ENCODE measurements around the gene MIPOL1. TPM values are rescaled to one million over a fixed set of nuclear protein-coding genes. Genes with fewer than 3 reads are reported as not detected.
A peak's percentile ranks its signal among the peaks of the same experiment; 100 is the strongest.
"Not testable (repeated sequence)": the region's sequence is repeated elsewhere in the genome, so short reads cannot be mapped to it uniquely, and the experiment has no call there.

MIPOL1 gene
- total RNA-seq, 1 donor, result 14.7 TPM

DNA sequence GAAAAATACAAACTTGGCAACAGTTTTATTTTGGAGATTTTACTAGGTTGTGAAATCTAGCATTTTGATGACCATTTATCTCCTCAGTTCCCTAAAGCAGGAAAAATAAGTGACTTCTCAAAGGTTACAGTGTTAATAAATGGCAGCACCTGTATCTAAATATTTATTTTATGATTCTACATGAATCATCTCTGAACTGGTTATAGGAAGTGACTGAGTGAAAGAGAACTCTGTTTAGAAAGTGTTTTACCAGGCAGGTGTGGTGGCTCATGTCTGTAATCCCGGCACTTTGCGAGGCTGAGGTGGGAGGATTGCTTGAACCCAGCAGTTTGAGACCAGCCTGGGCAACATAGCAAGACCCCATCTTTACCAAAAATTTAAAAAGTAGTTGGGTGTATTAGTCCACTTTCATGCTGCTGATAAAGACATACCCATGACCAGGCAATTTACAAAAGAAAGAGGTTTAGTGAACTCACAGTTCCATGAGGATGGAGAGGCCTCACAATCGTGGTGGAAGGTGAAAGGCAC is 26.3 kb downstream of the MIPOL1 start:
- no peak overlapping the region for H3K4me3 ChIP-seq (ENCODE audit: low read depth, low read length)
- peak; percentile 8 for DNase-seq (ENCODE audit: low read depth)
- TF ChIP-seq, protein P1, sequence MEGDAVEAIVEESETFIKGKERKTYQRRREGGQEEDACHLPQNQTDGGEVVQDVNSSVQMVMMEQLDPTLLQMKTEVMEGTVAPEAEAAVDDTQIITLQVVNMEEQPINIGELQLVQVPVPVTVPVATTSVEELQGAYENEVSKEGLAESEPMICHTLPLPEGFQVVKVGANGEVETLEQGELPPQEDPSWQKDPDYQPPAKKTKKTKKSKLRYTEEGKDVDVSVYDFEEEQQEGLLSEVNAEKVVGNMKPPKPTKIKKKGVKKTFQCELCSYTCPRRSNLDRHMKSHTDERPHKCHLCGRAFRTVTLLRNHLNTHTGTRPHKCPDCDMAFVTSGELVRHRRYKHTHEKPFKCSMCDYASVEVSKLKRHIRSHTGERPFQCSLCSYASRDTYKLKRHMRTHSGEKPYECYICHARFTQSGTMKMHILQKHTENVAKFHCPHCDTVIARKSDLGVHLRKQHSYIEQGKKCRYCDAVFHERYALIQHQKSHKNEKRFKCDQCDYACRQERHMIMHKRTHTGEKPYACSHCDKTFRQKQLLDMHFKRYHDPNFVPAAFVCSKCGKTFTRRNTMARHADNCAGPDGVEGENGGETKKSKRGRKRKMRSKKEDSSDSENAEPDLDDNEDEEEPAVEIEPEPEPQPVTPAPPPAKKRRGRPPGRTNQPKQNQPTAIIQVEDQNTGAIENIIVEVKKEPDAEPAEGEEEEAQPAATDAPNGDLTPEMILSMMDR (IDR thresholded peaks at IDR 0.05; ENCODE audit: insufficient read depth, low read depth, low read length), result no peak

GRCh38 chr14:37225668-37226067 is 27.9 kb downstream of the MIPOL1 start:
- DNase-seq (ENCODE audit: low read depth), result not testable (repeated sequence)

GRCh38 chr14:37230551-37231194 is 32.9 kb downstream of the MIPOL1 start:
- peak; percentile 76 for DNase-seq (ENCODE audit: low read depth)
- H3K4me3 ChIP-seq (ENCODE audit: low read depth, low read length), result no peak overlapping the region
- TF ChIP-seq, protein P1 (IDR thresholded peaks at IDR 0.05; ENCODE audit: insufficient read depth, low read depth, low read length), result peak; percentile 68

More at GRCh38 chr14:37225668-37226067, 27.9 kb downstream of the MIPOL1 start:
- H3K4me3 ChIP-seq (ENCODE audit: low read depth, low read length), result not testable (repeated sequence)

- TF ChIP-seq, protein P1 (IDR thresholded peaks at IDR 0.05; ENCODE audit: insufficient read depth, low read depth, low read length), result peak; percentile 65
- peak; percentile 34 for DNase-seq (ENCODE audit: low read depth)
- no peak overlapping the region for H3K4me3 ChIP-seq (ENCODE audit: low read depth, low read length)
These were observed 35.3 kb downstream of the MIPOL1 start for GRCh38 chr14:37232907-37233481.

DNA sequence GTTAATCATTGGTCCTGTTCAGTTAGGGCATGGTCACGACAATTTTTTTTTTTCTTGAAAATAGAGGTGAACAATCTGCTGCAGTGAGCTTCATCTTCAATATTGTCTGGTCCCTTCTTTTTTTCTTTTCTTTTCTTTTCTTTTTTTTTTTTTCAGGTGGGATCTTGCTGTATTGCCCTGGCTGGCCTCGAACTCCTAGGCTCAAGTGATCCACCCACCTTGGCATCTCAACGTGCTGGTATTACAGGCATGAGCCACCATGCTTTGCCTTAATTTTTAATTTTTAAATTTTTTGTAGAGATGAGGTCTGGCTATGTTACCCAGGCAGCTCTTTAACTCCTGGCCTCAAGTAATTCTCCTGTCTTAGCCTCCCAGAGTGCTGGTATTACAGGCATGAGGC is 36.5 kb downstream of the MIPOL1 start:
- no peak for DNase-seq (ENCODE audit: low read depth)
- TF ChIP-seq, protein P1 (IDR thresholded peaks at IDR 0.05; ENCODE audit: insufficient read depth, low read depth, low read length), result no peak
- H3K4me3 ChIP-seq (ENCODE audit: low read depth, low read length), result no peak overlapping the region

DNA sequence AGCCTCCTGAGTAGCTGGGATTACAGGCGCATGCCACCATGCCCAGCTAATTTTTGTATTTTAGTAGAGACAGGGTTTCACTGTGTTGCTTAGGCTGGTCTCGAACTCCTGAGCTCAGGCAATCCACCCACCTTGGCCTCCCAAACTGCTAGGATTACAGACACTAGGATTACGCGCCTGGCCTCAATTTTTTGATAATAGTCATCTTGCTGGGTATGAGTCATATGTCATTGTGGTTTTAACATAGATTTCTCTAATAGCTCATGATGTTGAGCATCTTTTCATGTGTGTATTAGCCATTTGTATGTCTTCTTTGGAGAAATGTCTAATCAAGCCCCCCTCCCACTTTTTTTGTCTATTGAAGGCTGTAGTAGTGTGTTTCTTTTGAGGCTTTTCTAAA is 38.3 kb downstream of the MIPOL1 start:
- peak; percentile 21 for DNase-seq (ENCODE audit: low read depth)
- not testable (repeated sequence) for H3K4me3 ChIP-seq (ENCODE audit: low read depth, low read length)

DNA sequence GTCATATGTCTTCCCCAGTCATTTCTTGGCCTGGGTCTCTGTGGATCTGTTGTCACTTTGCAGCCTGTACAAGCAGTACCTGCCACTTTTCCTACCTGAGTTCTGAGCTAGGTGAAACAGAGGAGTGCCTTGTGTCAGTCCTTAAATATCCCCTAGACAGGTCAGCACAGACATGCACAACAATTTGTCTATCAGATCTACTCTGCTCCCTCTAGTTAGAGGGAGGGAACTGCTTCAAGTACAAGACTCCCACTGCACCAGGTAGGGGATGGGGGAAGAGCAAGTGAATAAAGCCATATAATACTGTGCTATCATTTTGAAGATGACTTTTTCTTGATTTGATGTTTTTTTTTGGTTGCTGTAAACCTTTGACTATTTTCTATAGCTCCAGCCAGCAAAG is 39.4 kb downstream of the MIPOL1 start:
- TF ChIP-seq, protein P1 (IDR thresholded peaks at IDR 0.05; ENCODE audit: insufficient read depth, low read depth, low read length), result no peak
- no peak overlapping the region for H3K4me3 ChIP-seq (ENCODE audit: low read depth, low read length)
- DNase-seq (ENCODE audit: low read depth), result no peak

GRCh38 chr14:37237735-37238200 is 40.0 kb downstream of the MIPOL1 start:
- H3K4me3 ChIP-seq (ENCODE audit: low read depth, low read length), result no peak overlapping the region
- DNase-seq (ENCODE audit: low read depth), result no peak
- TF ChIP-seq, protein P1 (IDR thresholded peaks at IDR 0.05; ENCODE audit: insufficient read depth, low read depth, low read length), result no peak

All from fibroblast of villous mesenchyme (primary cell).